ENCODE data around the gene SPRN. TPM values are rescaled to one million over a fixed set of nuclear protein-coding genes. Genes with fewer than 3 reads are reported as not detected.

The SPRN gene
- polyA plus RNA-seq, 2 of the 4 experiments (the other 2 are of a cell fraction) = 0.06 to 0.15 TPM

GRCh38 chr10:133390597-133391248 lies 33.7 kb downstream of the SPRN start:
- Histone ChIP-seq H3K4me3 (no peak overlapping the region), H3K4me2 (no peak overlapping the region), H3K27ac (no peak overlapping the region), H3K9me3 (no peaks in the 10 kb centered on the region), H3K4me1 (peaks cover 14% of the 10 kb centered on the region; the same call in 2 of the 3 replicates)
- CTCF ChIA-PET = interaction anchor here (0.9 to 3.0 kb wide), 3 partner anchors 9 to 61 kb away, joined by 3 to 15 read pairs (median 3); no protein-coding TSS in a partner anchor
- TF ChIP-seq POLR2A (IDR thresholded peaks at IDR 0.05; ENCODE audit: low read length) (no peak), MAFK (IDR thresholded peaks at IDR 0.05; ENCODE audit: partially characterized antibody) (no peak), CBX8 (IDR thresholded peaks at IDR 0.05) (no peak), ZSCAN20 (CRISPR knock-in tag; IDR thresholded peaks at IDR 0.05) (no peak), CHD2 (IDR thresholded peaks at IDR 0.05; ENCODE audit: low read length, partially characterized antibody) (no peak), JUN (IDR thresholded peaks at IDR 0.05) (no peak), HES2 (IDR thresholded peaks at IDR 0.05) (no peak), MAX (IDR thresholded peaks at IDR 0.05) (no peak), NPAS2 (CRISPR knock-in tag; IDR thresholded peaks at IDR 0.05; ENCODE audit: borderline replicate concordance) (no peak), CHD4 (IDR thresholded peaks at IDR 0.05; ENCODE audit: borderline replicate concordance) (no peak), EP300 (IDR thresholded peaks at IDR 0.05) (no peak), ZFP36 (IDR thresholded peaks at IDR 0.05; ENCODE audit: borderline replicate concordance, partially characterized antibody) (no peak), CTCF (IDR thresholded peaks at IDR 0.05) (no peak), TFCP2L1 (CRISPR knock-in tag; IDR thresholded peaks at IDR 0.05) (no peak), RAD21 (conservative IDR thresholded peaks at IDR 0.05 in 1 of 2, IDR thresholded peaks at IDR 0.05 in 1 of 2) (no peak), PHF8 (IDR thresholded peaks at IDR 0.05; ENCODE audit: borderline replicate concordance, low read depth) (no peak), HOXB13 (CRISPR knock-in tag; IDR thresholded peaks at IDR 0.05; ENCODE audit: low read depth) (no peak)
- TF ChIP-seq, protein P1, sequence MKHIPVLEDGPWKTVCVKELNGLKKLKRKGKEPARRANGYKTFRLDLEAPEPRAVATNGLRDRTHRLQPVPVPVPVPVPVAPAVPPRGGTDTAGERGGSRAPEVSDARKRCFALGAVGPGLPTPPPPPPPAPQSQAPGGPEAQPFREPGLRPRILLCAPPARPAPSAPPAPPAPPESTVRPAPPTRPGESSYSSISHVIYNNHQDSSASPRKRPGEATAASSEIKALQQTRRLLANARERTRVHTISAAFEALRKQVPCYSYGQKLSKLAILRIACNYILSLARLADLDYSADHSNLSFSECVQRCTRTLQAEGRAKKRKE (CRISPR knock-in tag; IDR thresholded peaks at IDR 0.05; ENCODE audit: low read depth) = no peak
- TF ChIP-seq, protein P2, sequence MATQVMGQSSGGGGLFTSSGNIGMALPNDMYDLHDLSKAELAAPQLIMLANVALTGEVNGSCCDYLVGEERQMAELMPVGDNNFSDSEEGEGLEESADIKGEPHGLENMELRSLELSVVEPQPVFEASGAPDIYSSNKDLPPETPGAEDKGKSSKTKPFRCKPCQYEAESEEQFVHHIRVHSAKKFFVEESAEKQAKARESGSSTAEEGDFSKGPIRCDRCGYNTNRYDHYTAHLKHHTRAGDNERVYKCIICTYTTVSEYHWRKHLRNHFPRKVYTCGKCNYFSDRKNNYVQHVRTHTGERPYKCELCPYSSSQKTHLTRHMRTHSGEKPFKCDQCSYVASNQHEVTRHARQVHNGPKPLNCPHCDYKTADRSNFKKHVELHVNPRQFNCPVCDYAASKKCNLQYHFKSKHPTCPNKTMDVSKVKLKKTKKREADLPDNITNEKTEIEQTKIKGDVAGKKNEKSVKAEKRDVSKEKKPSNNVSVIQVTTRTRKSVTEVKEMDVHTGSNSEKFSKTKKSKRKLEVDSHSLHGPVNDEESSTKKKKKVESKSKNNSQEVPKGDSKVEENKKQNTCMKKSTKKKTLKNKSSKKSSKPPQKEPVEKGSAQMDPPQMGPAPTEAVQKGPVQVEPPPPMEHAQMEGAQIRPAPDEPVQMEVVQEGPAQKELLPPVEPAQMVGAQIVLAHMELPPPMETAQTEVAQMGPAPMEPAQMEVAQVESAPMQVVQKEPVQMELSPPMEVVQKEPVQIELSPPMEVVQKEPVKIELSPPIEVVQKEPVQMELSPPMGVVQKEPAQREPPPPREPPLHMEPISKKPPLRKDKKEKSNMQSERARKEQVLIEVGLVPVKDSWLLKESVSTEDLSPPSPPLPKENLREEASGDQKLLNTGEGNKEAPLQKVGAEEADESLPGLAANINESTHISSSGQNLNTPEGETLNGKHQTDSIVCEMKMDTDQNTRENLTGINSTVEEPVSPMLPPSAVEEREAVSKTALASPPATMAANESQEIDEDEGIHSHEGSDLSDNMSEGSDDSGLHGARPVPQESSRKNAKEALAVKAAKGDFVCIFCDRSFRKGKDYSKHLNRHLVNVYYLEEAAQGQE (IDR thresholded peaks at IDR 0.05) = no peak
- TF ChIP-seq, protein P3, sequence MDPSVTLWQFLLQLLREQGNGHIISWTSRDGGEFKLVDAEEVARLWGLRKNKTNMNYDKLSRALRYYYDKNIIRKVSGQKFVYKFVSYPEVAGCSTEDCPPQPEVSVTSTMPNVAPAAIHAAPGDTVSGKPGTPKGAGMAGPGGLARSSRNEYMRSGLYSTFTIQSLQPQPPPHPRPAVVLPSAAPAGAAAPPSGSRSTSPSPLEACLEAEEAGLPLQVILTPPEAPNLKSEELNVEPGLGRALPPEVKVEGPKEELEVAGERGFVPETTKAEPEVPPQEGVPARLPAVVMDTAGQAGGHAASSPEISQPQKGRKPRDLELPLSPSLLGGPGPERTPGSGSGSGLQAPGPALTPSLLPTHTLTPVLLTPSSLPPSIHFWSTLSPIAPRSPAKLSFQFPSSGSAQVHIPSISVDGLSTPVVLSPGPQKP (IDR thresholded peaks at IDR 0.05; ENCODE audit: low read depth, low read length) = no peak
- WGBS (ENCODE audit: missing lambda C conversion rate) = 93% methylated on average over 19 of the region's 19 CpGs
- FAIRE-seq (no peak), ATAC-seq (no peak), DNase-seq (ENCODE audit: low read depth in 1 of 2, low spot score in 1 of 2) (no peak)
- POLR2A ChIA-PET = interaction anchor here (1.2 kb wide), 1 partner anchor 10 kb away, joined by 3 read pairs; no protein-coding TSS in a partner anchor
